IPS-11a (cell line): ENCODE results near the gene PSME3.

Experiments
- H3K4me3 ChIP-seq: one replicate; pipeline ENCODE4 v1.5.1; 2013; ENCODE audit warnings: low read depth, low read length, control low read depth

The PSME3 gene, protein sequence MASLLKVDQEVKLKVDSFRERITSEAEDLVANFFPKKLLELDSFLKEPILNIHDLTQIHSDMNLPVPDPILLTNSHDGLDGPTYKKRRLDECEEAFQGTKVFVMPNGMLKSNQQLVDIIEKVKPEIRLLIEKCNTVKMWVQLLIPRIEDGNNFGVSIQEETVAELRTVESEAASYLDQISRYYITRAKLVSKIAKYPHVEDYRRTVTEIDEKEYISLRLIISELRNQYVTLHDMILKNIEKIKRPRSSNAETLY

DNA sequence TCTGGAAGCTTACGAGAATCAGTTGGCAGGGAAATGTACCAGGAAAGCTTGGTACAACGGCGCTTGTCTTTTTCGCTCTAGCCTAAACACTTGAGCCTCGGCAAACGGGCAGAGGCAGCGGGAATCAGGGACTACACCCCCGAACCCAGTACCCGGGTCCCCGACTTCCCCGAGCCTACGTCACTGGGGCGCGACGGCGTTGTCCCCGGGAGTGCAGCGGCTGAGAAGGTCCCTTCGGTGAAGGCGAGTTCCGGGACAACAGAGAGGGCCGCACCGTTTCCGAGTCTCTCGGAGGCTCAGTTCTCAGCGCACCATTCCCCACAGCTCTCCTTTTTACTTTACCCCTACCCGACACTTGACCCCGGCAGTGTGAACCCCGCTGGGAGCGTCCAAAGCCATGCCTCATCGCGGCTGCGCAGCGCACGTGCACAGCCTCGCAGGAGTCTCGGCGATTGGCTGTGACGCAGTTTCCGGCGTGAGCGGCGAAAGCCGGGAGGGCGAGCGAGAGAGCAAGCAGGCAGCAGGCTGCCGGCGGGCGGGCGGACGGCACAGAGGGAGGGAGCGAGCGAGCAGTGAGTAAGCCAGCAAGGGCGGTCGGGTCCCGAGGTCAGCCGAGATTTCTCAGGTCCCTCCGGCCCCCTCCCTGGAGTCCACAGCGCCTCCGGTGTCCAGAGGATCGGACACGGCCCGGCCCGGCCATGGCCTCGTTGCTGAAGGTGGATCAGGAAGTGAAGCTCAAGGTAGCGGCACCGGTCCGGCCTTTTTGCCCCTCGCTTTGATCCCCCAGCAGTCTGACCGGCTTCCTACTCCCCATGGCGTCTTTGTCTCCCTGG is at the start of gene PSME3:
Gene PSME3, plus strand, starts transcription at position 464 of the 833 bp plus-strand sequence. Its CDS starts 235 bp downstream, at position 699.
- peak within 1 kb of the TSS; percentile 98 for H3K4me3 ChIP-seq

DNA sequence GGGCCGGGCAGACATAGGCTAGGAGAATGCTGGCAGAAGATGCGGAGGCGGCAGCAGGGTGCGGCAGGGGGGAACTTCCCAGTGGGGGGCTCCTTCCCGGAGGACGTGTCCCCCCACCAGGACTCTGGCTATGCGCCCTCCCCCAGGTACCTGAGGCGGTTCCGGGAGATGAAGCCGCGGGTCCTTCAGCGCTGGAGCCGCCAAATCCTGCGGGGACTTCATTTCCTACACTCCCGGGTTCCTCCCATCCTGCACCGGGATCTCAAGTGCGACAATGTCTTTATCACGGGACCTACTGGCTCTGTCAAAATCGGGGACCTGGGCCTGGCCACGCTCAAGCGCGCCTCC is 49.4 kb upstream of the PSME3 start:
- no peak overlapping the region for H3K4me3 ChIP-seq

DNA sequence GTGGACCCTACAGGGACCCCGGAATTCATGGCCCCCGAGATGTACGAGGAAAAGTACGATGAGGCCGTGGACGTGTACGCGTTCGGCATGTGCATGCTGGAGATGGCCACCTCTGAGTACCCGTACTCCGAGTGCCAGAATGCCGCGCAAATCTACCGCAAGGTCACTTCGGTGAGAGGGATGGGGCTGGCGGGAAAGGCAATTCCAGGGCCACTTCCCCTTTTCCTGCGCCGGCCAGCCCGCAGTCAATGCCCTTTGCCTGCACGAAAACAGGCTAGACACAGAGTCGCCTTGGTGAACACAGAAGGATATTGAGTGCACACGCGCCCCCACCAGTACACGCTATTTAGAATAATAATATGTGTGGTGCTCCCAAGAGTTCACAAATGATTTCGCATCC is 48.8 kb upstream of the PSME3 start:
- H3K4me3 ChIP-seq = no peak overlapping the region

DNA sequence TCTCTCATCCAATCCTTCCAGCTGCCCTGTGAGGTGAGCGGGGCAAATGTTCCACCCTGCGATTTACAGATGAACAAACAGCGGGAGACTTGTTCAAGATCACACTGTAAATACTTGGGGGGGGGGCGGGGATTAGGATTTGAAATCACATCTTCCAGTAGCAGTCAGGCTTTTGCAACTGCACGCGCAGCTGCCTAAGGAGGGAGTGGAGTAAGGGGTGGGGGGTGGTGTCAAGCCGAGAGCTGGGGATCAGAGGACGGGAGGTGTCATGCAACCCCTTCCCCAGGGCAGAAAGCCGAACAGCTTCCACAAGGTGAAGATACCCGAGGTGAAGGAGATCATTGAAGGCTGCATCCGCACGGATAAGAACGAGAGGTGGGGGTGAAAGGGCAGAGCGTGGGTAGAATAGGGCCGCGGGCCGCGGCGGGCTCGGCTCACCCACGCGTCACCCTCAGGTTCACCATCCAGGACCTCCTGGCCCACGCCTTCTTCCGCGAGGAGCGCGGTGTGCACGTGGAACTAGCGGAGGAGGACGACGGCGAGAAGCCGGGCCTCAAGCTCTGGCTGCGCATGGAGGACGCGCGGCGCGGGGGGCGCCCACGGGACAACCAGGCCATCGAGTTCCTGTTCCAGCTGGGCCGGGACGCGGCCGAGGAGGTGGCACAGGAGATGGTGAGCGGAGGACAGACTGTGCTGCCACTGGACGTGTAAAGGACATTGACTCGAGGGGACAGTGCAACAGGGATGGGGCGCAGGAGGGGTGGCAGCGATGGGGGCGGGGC is 48.2 kb upstream of the PSME3 start:
- no peak overlapping the region for H3K4me3 ChIP-seq

DNA sequence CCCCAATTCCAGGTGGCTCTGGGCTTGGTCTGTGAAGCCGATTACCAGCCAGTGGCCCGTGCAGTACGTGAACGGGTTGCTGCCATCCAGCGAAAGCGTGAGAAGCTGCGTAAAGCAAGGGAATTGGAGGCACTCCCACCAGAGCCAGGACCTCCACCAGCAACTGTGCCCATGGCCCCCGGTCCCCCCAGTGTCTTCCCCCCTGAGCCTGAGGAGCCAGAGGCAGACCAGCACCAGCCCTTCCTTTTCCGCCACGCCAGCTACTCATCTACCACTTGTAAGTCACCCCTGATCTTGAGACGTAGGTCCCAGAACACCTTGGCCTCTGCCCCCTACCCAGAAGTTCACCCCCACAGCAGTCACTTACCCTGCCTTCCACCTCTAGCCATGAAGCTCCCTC is 45.9 kb upstream of the PSME3 start:
- no peak overlapping the region for H3K4me3 ChIP-seq

DNA sequence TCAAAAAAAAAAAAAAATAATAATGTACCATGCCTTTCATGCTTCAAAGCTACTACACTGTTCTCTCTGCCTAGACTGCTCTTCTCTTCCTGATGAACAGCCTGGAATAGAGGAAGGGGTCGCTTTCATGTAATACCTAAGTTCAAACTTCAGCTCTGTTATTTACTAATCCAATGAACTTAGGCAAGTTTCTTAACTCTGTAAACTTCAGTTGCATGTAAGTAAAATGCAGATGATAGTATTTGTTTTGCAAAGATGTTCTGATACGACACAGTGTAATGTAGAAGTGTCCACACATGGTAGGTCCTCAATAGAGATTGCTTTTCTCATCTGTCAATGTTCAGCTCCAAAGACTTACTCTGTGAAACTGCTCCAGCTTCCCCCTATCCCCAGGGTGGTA is 41.2 kb upstream of the PSME3 start:
- no peak overlapping the region for H3K4me3 ChIP-seq

DNA sequence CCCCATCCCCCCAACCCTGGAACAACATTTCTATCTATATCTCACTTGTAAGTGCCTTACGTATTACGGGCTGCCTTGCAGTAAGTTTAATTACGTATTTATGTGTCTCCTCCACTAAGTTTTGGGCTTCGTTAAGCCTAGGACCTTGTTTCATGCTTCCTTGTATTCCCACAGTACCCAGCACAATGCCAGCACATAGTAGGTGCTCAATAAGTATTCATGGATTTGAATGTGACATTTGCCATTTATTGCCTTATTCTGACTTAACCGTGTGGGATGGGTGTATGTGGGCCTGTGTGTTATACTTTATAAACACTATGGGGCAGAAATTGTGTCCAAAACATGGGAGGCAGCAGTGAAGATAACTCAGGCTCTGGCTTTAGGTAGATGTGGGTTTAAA is 40.7 kb upstream of the PSME3 start:
- no peak overlapping the region for H3K4me3 ChIP-seq

DNA sequence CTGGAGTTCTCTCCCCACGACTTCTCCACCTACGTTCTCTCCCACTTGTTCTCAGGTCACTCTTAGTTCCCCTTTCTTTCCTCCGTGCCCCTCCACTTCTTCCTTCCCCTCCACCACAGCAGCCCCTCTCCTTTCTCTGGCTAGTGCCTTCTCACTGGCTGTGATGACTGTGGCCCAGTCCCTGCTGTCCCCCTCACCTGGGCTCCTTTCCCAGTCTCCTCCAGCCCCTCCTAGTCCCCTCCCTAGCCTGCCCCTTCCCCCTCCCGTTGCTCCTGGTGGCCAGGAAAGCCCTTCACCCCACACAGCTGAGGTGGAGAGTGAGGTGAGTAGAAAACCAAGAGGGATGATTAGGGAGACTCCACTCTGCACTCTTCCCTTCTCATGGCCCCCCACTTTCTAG is 38.1 kb upstream of the PSME3 start:
- H3K4me3 ChIP-seq = no peak overlapping the region

DNA sequence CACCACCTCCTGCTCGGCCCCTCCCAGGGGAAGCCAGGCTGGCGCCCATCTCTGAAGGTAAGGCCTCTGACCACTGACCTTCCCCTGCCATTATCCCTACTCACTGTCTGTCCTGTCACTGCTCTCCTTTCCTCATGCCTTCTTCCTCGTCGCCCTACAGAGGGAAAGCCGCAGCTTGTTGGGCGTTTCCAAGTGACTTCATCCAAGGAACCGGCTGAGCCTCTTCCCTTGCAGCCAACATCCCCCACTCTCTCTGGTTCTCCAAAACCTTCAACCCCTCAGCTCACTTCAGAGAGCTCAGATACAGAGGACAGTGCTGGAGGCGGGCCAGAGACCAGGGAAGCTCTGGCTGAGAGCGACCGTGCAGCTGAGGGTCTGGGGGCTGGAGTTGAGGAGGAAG is 37.7 kb upstream of the PSME3 start:
- H3K4me3 ChIP-seq = no peak overlapping the region

DNA sequence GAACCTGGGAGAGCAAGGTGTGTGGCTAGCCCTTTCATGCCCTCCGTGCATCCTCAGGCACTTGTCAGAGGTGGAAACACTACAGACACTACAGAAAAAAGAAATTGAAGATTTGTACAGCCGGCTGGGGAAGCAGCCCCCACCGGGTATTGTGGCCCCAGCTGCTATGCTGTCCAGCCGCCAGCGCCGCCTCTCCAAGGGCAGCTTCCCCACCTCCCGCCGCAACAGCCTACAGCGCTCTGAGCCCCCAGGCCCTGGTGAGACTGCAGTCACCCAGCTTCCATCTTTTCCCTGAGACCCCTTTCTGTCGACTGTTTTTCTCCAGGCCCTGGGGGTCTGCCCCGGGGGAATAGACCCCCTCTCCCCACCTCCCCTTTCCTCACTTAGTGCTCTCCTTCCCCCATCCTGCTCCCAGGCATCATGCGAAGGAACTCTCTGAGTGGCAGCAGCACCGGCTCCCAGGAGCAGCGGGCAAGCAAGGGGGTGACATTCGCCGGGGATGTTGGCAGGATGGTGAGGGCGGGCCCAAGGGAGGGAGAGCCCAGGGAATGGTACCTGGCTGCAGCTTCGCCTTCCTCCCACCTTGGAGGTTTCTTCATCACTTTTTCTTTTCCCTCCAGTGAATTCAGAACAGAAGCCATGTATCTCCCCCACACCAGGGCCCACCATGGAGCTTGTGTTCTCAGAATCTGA is 37.0 kb upstream of the PSME3 start:
- no peak overlapping the region for H3K4me3 ChIP-seq

DNA sequence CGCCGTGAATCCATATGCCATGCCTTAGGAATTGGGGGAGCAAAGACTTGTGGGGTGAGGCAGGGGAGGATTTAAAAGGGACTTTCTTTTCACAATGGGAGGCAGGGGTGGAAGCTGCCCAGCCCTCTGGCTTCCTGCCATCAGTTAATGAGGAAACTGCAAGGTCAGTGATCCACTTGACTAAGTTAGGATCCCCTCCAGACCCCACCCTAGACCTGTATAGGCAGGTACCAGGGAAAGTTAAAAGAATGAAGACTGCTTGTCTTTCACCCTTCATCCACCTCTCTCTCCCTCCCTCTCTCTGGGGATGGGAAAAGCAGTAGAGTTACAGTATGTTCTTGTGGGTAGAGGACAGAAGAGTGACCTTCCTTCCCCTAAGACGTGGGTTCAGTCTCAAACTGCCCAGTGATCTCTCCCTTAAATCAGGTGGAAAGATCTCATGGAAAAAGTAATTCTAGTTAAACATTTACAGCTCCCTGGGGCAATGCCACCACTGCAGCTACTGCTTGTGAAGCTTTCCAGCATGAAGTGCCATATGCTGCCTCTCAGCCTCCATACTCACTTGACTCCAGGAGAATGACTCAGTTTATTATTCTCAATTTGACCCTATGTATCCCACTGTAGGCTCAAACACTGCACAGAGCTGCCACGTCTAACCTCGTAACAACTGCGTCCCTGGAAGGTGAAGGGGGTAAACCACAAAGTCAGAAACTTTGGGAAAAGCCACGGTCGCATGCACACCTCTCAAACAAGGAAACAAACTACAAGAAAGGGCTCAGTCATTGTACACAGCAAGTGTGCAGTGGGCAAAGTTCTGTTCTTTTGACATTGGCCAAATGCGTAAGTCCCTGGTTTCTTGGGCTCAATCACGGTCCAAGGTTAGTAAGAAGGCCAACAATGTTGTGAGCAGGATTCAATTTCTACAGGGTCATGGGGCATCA is 35.9 kb upstream of the PSME3 start:
- H3K4me3 ChIP-seq = peak overlapping the region; percentile 98

DNA sequence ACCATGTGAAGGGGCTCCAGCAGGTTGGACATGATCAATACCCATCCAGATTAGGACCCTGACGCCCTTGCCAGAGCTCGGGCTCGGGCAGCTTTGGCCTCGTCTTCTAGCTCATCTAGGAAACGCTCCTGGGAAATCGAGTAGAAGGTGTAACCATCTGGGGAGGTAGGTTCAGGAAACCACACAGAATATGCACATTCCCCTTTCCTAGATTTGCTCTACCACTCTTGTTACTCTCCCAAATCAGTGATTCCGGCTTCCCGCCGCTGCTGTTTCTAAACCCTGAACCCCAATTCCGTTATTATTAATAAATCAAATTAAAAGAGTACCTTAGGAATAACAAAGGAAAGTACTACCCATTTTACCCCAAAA is 35.2 kb upstream of the PSME3 start:
- H3K4me3 ChIP-seq = peak overlapping the region; percentile 98

DNA sequence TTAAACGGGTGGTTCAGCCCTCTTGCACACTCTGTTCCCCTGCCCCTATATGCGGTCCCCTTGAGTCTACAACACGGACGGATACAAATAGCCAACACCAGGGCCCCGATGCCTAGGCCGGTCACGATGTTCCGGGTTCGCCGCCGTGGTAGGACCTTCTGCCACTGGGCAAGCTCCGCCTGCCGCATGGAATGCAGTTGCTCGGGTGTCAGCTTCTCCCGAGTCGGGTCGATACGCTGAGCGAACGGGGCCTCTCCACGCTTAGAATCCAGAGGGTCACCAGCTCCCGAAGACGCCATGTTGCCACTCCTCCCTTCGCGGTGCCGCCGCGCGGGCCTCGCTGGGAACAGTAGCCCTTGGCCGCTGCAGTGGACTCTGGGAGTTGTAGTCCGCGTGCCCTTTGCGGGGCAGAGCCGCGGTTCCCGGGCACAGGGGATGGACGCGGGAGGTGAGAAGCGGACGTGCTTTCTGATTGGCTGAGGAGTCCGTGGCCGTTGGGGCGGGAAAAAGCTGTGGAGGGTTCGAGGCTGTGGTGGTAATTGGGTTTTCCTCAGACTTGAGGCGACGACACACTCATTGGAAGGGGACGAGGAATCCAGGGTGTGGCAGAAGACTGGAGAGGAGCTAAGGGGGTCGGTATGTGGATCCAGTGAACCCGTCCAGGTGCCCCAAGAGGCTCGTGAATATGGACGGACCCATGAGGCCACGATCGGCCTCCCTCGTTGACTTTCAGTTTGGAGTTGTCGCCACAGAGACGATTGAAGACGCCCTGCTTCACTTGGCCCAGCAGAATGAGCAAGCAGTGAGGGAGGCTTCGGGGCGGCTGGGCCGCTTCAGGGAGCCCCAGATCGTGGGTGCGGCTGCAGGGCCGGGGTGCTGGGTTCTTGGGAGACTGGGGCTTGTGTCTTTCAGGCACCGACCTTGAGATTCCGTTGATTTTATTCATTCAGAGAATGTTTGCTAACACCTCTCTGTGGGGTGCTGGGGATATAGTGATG is 34.5 kb upstream of the PSME3 start, which contains the start of the genes CNTD1 and COA3:
Gene CNTD1, plus strand, starts transcription at position 479 of the 998 bp plus-strand sequence. Its CDS starts 207 bp downstream, at position 686.
Gene COA3, minus strand, starts transcription at position 322 of the 998 bp plus-strand sequence. Its CDS starts 23 bp downstream, at position 299.
- peak within 1 kb of the TSS; percentile 98 for H3K4me3 ChIP-seq

DNA sequence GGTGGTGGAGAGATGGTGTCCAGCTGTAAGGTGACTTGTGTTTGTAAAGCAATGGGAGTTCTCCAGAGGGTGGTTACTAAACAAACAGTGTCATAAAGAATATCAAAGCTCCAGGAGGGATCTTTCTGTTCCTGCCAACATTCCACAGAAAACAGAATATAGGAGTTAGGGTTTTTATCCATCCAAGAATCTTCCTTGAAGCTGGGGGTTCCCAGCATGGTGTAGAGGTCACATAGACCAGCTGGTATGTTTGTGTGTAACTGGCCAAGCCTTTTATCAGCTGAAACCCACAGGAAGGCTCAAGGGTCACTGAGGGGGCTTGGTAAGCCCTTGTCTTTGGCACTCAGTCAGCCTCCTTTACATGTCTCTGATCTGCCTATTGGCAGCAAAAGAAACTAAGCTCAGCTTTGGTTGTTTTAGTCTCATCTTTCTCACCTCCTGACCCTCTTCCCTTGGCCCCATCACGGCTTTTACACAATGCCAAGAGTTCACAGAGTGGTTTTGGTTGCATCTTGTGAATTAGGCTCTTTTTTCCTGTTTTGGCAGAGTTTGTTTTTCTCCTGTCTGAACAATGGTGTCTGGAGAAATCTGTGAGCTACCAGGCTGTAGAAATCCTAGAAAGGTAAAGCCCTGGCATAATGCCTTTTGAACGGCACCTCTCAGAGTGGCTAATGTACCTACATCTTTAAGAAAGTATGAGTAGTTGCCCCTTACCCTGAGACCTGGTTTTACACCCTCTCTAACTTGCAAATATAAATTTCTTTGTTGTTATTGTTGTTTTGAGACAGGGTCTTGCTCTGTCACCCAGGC is 29.9 kb upstream of the PSME3 start:
- H3K4me3 ChIP-seq = no peak overlapping the region

DNA sequence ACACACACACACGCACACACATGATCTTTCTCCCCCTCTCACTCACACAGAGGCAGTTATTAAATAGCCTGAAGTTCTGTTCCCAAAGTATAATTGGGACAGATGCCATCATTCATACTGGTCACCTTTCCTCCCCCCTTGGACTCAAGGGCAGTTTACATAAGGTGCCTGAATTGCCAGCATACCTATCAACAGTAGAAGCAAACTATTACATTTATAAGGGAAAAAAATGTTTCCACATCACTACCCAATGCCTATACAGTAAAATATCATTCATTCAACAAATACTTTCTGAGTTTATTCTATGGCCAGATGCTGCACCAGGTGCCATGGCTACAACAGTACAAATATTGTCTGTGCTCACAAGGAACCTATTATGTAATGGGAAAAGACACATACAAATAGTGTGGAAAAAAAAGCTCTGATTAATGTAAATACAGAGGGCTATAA is 28.3 kb upstream of the PSME3 start:
- H3K4me3 ChIP-seq = no peak overlapping the region

DNA sequence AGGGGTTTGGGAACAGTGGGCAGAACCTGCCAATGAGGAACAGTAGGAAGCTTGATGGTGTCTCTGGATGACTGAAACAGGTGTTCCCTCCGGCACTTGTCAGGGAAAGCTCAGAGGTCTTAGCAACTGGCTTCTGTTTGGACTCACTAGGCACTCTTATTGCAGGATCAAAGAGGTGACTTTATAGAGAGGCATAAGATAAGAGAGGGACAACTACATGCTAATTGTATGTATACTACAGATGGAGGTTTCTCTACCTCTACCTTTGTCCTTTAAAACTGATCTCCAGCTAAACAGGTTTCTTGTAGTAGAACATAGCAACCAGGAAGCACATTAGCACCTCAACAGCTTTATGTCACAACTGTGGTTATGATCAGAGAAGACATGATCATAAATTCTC is 26.9 kb upstream of the PSME3 start:
- H3K4me3 ChIP-seq = no peak overlapping the region

DNA sequence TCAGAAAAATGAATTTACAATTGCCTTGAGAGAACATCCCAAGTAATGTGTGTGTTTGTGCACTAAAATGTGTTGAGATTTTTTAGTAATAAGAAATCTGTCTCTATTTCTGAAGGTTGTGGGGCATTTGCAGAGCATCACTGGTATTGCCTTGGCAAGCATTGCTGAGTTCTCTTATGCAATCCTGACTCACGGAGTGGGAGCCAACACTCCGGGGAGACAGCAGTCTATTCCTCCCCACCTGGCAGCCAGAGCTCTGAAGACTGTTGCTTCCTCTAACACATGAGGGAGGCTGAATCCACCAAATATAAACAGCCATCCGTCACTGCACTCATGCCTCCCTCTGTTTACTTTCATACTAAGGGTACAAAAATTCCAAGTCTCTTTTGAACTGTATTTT is 23.9 kb upstream of the PSME3 start:
- no peak overlapping the region for H3K4me3 ChIP-seq
